GM19468 (cell line): Measurements from ENCODE around the gene ERC1.

Source experiments
- ATAC-seq: cut with Tn5 transposase; IDR thresholded peaks from one replicate; pipeline ENCODE4 v1.9.1; 2021; ENCODE audit warnings: mild to moderate bottlenecking, moderate library complexity, moderate number of reproducible peaks; ENCODE audit not compliant: unreplicated experiment; ENCODE audit errors: extremely low read depth

Gene ERC1

GRCh38 chr12:1534748-1535147 lies 543.7 kb downstream of the ERC1 start:
- peak; percentile 15 for ATAC-seq

GRCh38 chr12:1536817-1537216 lies 545.8 kb downstream of the ERC1 start:
- no peak for ATAC-seq

DNA sequence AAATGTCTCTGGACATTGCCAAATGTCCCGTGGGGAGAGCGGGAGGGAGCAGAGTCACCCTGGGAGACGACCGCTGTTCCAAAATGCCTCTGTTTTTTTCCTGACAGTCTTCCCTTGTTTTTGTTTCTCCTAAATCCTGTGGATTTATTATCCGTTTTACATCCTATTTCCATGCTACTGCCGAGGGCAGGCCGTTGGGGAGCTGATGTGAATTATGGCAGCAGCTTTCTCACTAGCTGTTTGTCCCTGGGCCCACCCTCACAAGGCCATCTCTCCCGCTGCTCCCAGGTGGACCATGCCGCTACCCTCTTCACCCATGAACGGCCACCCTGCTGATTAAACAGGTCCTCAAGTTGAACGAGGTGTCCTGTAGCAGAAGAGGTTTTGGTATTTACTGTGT lies 548.1 kb downstream of the ERC1 start:
- ATAC-seq = no peak

DNA sequence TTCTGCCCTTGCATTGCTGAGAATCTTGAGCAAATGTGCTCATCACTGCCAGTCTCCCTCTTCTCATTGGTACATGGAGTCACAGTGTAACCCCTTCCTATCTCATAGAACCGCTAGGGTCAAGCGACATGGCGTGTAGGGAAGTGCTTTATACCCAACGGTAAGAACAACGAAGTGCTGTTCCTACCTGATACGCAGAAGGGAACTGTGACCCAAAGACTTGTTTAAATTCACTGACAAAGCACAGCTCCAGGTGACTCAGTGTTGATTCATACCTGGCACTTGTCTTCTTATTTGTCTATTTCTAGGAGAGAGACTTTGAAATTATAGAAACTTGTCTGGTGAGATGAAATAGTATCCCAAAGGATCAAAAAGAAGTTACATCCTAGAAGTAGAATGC lies 549.7 kb downstream of the ERC1 start:
- no peak for ATAC-seq

- ATAC-seq = no peak
These were observed 551.6 kb downstream of the ERC1 start for GRCh38 chr12:1542599-1542998.

DNA sequence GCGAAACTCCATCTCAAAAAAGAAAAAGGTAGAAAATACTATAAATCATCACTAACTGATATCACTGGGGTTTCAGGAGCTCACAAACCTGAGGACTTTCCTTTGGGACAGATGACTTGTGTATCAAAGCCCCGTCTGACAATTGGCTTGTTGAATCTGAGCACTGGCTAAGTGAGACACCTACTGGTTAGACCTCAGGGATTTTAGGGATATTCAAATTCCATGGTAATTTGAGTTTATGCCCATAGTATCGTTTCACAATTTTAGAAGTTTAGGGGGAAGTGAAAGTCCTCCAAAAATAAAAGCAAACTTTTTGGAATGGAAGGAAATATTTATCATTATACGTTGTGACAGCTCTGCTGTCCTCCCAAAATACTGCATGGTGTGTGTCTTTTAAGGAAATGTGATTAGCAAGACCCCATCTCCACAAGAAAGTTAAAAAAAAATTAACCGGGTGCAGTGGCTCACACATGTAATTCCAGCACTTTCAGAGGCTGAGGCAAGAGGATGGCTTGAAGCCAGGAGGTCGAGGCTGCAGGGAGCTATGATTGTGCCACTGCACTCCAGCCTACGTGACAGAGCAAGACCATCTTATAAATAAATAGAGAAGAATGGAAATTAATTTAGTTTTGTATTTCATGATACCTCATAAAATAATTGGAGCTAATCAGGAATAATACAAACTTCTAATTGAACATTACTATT lies 554.1 kb downstream of the ERC1 start:
- ATAC-seq = no peak
